MM.1S (cell line): Measurements from ENCODE around the gene RSF1.

Source experiments
- DNase-seq: peaks from one replicate; pipeline ENCODE4 v3.0.0-alpha.2; 2015
- H2AFZ ChIP-seq: fragments of 300-600 bp; sonication (generic); 2 replicates; pipeline ENCODE4 v1.6.0; 2016; ENCODE audit warnings: antibody characterized with exemption, low read length
- H3F3A ChIP-seq: fragments of 300-600 bp; sonication (generic); 2 replicates; pipeline ENCODE4 v1.6.1; 2016; ENCODE audit warnings: mild to moderate bottlenecking, antibody characterized with exemption, low read length, moderate library complexity, mixed read lengths; ENCODE audit not compliant: insufficient read depth
- H3K27ac ChIP-seq: fragments of 300-600 bp; sonication (generic); 2 replicates; pipeline ENCODE4 v1.5.1; 2016; ENCODE audit warnings: mild to moderate bottlenecking, low read length
- H3K27me3 ChIP-seq: fragments of 300-600 bp; sonication (generic); replicated peaks from 2 replicates; pipeline ENCODE4 v1.6.0; 2016; ENCODE audit warnings: low read length; ENCODE audit not compliant: insufficient read depth
- H3K36me3 ChIP-seq: fragments of 300-600 bp; sonication (generic); replicated peaks from 2 replicates; pipeline ENCODE4 v1.6.1; 2016; ENCODE audit warnings: mild to moderate bottlenecking, low read length, mixed read lengths; ENCODE audit not compliant: insufficient read depth
- H3K4me1 ChIP-seq: fragments of 300-600 bp; sonication (generic); 2 replicates; pipeline ENCODE4 v1.6.1; 2016; ENCODE audit warnings: low read length, mixed read lengths
- H3K4me2 ChIP-seq: fragments of 300-600 bp; sonication (generic); 2 replicates; pipeline ENCODE4 v1.6.0; 2016; ENCODE audit warnings: low read depth, low read length
- H3K4me3 ChIP-seq: fragments of 300-600 bp; sonication (generic); 2 replicates; pipeline ENCODE4 v1.5.1; 2016; ENCODE audit warnings: low read length, mixed read lengths
- H3K79me2 ChIP-seq: fragments of 300-600 bp; sonication (generic); 2 replicates; pipeline ENCODE4 v1.6.1; 2016; ENCODE audit warnings: mixed run types, low read length, mixed read lengths
- H3K9ac ChIP-seq: fragments of 300-600 bp; sonication (generic); 2 replicates; pipeline ENCODE4 v1.6.1; 2016; ENCODE audit warnings: low read length, mixed read lengths
- H3K9me2 ChIP-seq: fragments of 300-600 bp; sonication (generic); replicated peaks from 2 replicates; pipeline ENCODE4 v1.6.1; 2016; ENCODE audit warnings: mild to moderate bottlenecking, low read length, mixed read lengths; ENCODE audit not compliant: insufficient read depth
- H3K9me3 ChIP-seq: fragments of 300-600 bp; sonication (generic); replicated peaks from 2 replicates; pipeline ENCODE4 v1.6.1; 2016; ENCODE audit warnings: mild to moderate bottlenecking, low read length, mixed read lengths; ENCODE audit not compliant: insufficient read depth
- H4K20me1 ChIP-seq: fragments of 300-600 bp; sonication (generic); 2 replicates; pipeline ENCODE4 v1.6.1; 2016; ENCODE audit warnings: mild to moderate bottlenecking, low read length, moderate library complexity, mixed read lengths; ENCODE audit not compliant: insufficient read depth
- EZH2 ChIP-seq: fragments of 300-600 bp; sonication (generic); optimal IDR thresholded peaks from 2 replicates; pipeline ENCODE3; 2017; ENCODE audit warnings: low read depth, mild to moderate bottlenecking, antibody characterized with exemption, low read length, mixed read lengths
- EZH2phosphoT487 ChIP-seq: fragments of 300-600 bp; sonication (generic); IDR thresholded peaks from 2 replicates; pipeline ENCODE4 v1.6.1; 2018; ENCODE audit warnings: antibody characterized with exemption, low read length
- TF ChIP-seq, protein P1 (sequence below): fragments of 300-600 bp; sonication (generic); IDR thresholded peaks from 2 replicates; pipeline ENCODE4 v1.5.1; 2016; ENCODE audit warnings: antibody characterized with exemption, low read length, mixed read lengths

Gene RSF1

GRCh38 chr11:77819921-77820564 lies 479 bp downstream of the RSF1 start:
- Histone ChIP-seq H3K9me3 (no peaks in the 10 kb centered on the region), H4K20me1 (peaks cover 20% of the 10 kb centered on the region; the same call in 1 of the 2 replicates), H2AFZ (peak overlapping the region; percentile 83), H3K36me3 (no peaks in the 10 kb centered on the region), H3K4me1 (peaks cover 4% of the 10 kb centered on the region; the same call in 1 of the 2 replicates), H3K9me2 (no peaks in the 10 kb centered on the region), H3K9ac (peak overlapping the region; percentile 79), H3K79me2 (peaks cover 54% of the 10 kb centered on the region), H3K27ac (peak overlapping the region; percentile 67; the same call in 1 of the 2 replicates), H3F3A (peaks cover 12% of the 10 kb centered on the region), H3K4me3 (peak overlapping the region; percentile 100), H3K4me2 (peak overlapping the region; percentile 95), H3K27me3 (no peaks in the 10 kb centered on the region)
- TF ChIP-seq, protein P1, sequence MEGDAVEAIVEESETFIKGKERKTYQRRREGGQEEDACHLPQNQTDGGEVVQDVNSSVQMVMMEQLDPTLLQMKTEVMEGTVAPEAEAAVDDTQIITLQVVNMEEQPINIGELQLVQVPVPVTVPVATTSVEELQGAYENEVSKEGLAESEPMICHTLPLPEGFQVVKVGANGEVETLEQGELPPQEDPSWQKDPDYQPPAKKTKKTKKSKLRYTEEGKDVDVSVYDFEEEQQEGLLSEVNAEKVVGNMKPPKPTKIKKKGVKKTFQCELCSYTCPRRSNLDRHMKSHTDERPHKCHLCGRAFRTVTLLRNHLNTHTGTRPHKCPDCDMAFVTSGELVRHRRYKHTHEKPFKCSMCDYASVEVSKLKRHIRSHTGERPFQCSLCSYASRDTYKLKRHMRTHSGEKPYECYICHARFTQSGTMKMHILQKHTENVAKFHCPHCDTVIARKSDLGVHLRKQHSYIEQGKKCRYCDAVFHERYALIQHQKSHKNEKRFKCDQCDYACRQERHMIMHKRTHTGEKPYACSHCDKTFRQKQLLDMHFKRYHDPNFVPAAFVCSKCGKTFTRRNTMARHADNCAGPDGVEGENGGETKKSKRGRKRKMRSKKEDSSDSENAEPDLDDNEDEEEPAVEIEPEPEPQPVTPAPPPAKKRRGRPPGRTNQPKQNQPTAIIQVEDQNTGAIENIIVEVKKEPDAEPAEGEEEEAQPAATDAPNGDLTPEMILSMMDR, result no peak
- TF ChIP-seq EZH2, result no peak
- no peak for TF ChIP-seq EZH2phosphoT487
- peak; percentile 10 for DNase-seq

DNA sequence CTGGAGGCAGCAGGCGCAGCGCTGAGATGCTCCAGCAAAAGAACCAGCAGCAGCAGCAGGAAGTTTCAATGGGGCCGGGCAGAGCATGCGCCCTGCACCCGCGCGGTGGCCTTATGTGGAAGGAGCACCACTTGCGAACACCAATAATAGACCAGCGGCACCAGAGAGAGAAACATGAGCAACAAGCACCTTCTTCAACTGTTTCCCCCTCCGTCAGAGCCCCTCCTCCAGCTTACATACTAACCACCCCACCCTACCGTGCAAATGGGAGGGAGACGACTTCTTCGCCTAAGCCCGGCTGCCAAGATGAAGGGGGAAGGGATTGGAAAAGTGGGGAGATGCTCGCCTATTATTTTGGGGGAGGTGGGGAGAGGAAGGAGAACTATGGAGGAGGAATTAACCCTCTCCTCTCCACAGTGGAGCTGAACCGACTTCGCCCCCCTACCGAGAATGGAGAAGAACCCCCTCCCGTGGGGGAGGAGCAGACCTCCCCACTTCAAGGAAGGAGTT lies 1.1 kb downstream of the RSF1 start:
- H4K20me1 ChIP-seq, result peaks cover 23% of the 10 kb centered on the region; the same call in 1 of the 2 replicates
- H3K4me1 ChIP-seq, result peaks cover 4% of the 10 kb centered on the region; the same call in 1 of the 2 replicates
- H3K9ac ChIP-seq, result peak overlapping the region; percentile 79; the same call in 1 of the 2 replicates
- H3K36me3 ChIP-seq, result no peaks in the 10 kb centered on the region
- H3K4me3 ChIP-seq, result peak overlapping the region; percentile 100
- H3K9me3 ChIP-seq, result no peaks in the 10 kb centered on the region
- no peaks in the 10 kb centered on the region for H3K27me3 ChIP-seq
- H3K27ac ChIP-seq, result peak overlapping the region; percentile 67; the same call in 1 of the 2 replicates
- H2AFZ ChIP-seq, result peak overlapping the region; percentile 83
- H3K4me2 ChIP-seq, result peak overlapping the region; percentile 95
- DNase-seq, result peak; percentile 84
- H3K9me2 ChIP-seq, result no peaks in the 10 kb centered on the region
- H3F3A ChIP-seq, result peaks cover 12% of the 10 kb centered on the region
- H3K79me2 ChIP-seq, result peaks cover 60% of the 10 kb centered on the region
- TF ChIP-seq, protein P1, result peak; percentile 7; the same call in 1 of the 2 replicates
- no peak for TF ChIP-seq EZH2

GRCh38 chr11:77815459-77815858 lies 5.1 kb downstream of the RSF1 start:
- DNase-seq, result no peak
- Histone ChIP-seq H3K79me2 (peaks cover 99% of the 10 kb centered on the region), H4K20me1 (peaks cover 23% of the 10 kb centered on the region; the same call in 1 of the 2 replicates)

More at GRCh38 chr11:77815459-77815858, 5.1 kb downstream of the RSF1 start:
- TF ChIP-seq EZH2 (no peak), EZH2phosphoT487 (no peak)
- TF ChIP-seq, protein P1, result no peak
- H3K9me2 ChIP-seq, result no peaks in the 10 kb centered on the region
- no peak overlapping the region for H3K27ac ChIP-seq
- H3K9ac ChIP-seq, result no peak overlapping the region
- no peak overlapping the region for H3K4me2 ChIP-seq
- H2AFZ ChIP-seq, result no peak overlapping the region
- H3K36me3 ChIP-seq, result no peaks in the 10 kb centered on the region
- H3K4me3 ChIP-seq, result no peak overlapping the region
- peaks cover 12% of the 10 kb centered on the region for H3F3A ChIP-seq
- no peaks in the 10 kb centered on the region for H3K9me3 ChIP-seq
- peaks cover 4% of the 10 kb centered on the region; the same call in 1 of the 2 replicates for H3K4me1 ChIP-seq
- H3K27me3 ChIP-seq, result no peaks in the 10 kb centered on the region
